ENCODE data around the gene CYP1A2.
A peak's percentile ranks its signal among the peaks of the same experiment; 100 is the strongest.

Gene CYP1A2, protein sequence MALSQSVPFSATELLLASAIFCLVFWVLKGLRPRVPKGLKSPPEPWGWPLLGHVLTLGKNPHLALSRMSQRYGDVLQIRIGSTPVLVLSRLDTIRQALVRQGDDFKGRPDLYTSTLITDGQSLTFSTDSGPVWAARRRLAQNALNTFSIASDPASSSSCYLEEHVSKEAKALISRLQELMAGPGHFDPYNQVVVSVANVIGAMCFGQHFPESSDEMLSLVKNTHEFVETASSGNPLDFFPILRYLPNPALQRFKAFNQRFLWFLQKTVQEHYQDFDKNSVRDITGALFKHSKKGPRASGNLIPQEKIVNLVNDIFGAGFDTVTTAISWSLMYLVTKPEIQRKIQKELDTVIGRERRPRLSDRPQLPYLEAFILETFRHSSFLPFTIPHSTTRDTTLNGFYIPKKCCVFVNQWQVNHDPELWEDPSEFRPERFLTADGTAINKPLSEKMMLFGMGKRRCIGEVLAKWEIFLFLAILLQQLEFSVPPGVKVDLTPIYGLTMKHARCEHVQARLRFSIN

GRCh38 chr15:74748322-74748946 lies at the start of gene CYP1A2:
TSS of gene CYP1A2 (plus strand) at chr15:74748845. CDS start at chr15:74749739, 894 bp downstream.
- Mint-ChIP-seq H3K36me3 (no peaks in the 10 kb centered on the region), H3K27ac (no peak within 1 kb of the TSS), H3K4me1 (no peaks in the 10 kb centered on the region), H3K4me3 (no peak within 1 kb of the TSS), H3K27me3 (no peaks in the 10 kb centered on the region), H3K9me3 (no peaks in the 10 kb centered on the region)
- no peak for ATAC-seq

DNA sequence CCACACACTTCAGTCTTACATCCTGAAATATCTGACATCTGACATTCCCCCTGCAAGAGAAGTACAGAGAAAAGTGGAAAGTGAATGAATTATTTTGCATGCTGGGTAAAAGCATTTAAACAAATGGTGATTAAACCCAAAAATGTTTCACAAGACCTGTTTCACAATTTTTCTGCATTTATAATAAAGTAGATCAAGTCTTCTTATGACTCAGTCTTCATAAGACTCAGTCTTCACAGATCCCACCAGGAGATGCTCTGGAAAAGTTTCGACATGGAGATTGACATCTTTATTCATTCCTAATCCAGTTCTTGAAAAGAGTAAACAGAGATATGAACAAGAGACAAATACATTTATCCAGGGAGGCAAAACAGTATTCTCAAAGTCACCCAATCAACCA lies 39.6 kb upstream of the CYP1A2 start:
- H3K36me3 Mint-ChIP-seq: no peaks in the 10 kb centered on the region
- no peak for ATAC-seq
- H3K4me1 Mint-ChIP-seq: no peaks in the 10 kb centered on the region
- H3K27me3 Mint-ChIP-seq: peaks cover 42% of the 10 kb centered on the region
- no peaks in the 10 kb centered on the region for H3K9me3 Mint-ChIP-seq
- no peak overlapping the region for H3K27ac Mint-ChIP-seq
- H3K4me3 Mint-ChIP-seq: no peak overlapping the region

GRCh38 chr15:74709892-74710291 lies 38.8 kb upstream of the CYP1A2 start:
- Mint-ChIP-seq H3K27ac (no peak overlapping the region), H3K4me1 (no peaks in the 10 kb centered on the region), H3K36me3 (no peaks in the 10 kb centered on the region), H3K27me3 (peaks cover 40% of the 10 kb centered on the region), H3K9me3 (no peaks in the 10 kb centered on the region), H3K4me3 (no peak overlapping the region)
- no peak for ATAC-seq

DNA sequence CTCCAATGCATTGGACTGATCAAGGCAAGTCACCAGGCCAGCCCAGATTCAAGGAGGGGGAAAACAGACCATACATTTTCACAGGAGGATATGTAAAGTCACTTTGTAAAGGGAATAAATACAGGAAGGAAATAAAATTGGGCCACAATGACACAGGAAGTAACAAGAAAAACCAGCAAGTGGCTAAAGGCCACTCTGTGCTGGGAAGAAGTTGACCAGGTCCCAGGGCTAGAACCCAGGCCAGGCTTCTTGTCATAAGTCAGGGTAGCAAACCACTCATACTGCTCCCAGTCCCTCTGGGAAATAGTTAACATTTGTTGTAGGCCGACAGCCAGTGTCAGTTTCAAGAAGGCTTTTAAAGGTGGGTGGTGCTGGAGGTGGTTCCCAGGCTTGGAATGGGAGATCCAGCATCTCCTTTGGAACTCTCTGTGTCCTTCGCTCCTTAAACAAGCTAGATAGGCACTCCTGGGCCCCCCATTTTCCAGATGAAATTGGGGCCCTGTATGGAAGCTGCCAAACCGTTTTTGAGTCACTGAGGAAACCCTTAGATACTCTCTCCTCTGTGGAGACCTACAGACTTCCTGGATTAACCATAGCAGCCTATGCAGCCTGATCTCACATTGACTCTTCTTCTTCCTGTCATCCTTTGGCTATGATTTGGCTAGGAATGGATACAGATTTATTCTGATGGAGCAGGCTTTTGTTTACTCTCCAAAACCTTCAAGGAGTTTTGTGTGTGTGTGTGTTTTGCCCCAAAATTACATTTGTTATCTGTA lies 38.1 kb upstream of the CYP1A2 start:
- Mint-ChIP-seq H3K27me3 (peaks cover 34% of the 10 kb centered on the region), H3K4me1 (no peaks in the 10 kb centered on the region), H3K36me3 (no peaks in the 10 kb centered on the region), H3K27ac (no peak overlapping the region), H3K9me3 (no peaks in the 10 kb centered on the region), H3K4me3 (no peak overlapping the region)
- ATAC-seq: no peak

GRCh38 chr15:74712311-74712710 lies 36.3 kb upstream of the CYP1A2 start:
- Mint-ChIP-seq H3K27ac (no peak overlapping the region), H3K27me3 (peaks cover 20% of the 10 kb centered on the region), H3K9me3 (no peaks in the 10 kb centered on the region), H3K4me1 (no peaks in the 10 kb centered on the region), H3K36me3 (no peaks in the 10 kb centered on the region), H3K4me3 (no peak overlapping the region)
- ATAC-seq: no peak

GRCh38 chr15:74716651-74717050 lies 32.0 kb upstream of the CYP1A2 start:
- Mint-ChIP-seq H3K9me3 (no peaks in the 10 kb centered on the region), H3K4me1 (no peaks in the 10 kb centered on the region), H3K27me3 (peaks cover 8% of the 10 kb centered on the region), H3K27ac (no peak overlapping the region), H3K36me3 (no peaks in the 10 kb centered on the region), H3K4me3 (no peak overlapping the region)
- no peak for ATAC-seq

DNA sequence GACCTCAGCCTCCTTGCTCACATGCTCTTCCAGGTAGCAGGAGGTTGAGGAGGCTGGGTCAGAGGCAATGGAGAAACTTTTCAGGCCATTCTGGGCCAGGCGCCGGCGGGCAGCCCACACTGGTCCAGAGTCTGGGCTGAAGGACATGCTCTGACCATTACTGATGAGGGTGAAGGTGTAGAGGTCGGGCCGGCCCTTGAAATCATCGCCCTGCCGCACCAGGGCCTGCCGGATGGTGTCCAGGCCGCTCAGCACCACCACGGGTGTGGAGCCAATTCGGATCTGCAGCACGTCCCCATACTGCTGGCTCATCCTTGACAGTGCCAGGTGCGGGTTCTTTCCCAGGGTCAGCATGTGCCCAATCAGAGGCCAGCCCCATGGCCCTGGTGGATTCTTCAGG lies 26.1 kb upstream of the CYP1A2 start:
- Mint-ChIP-seq H3K9me3 (no peaks in the 10 kb centered on the region), H3K4me3 (no peak overlapping the region), H3K27me3 (peaks cover 44% of the 10 kb centered on the region), H3K36me3 (no peaks in the 10 kb centered on the region), H3K27ac (no peak overlapping the region), H3K4me1 (peaks cover 16% of the 10 kb centered on the region)
- ATAC-seq: no peak

DNA sequence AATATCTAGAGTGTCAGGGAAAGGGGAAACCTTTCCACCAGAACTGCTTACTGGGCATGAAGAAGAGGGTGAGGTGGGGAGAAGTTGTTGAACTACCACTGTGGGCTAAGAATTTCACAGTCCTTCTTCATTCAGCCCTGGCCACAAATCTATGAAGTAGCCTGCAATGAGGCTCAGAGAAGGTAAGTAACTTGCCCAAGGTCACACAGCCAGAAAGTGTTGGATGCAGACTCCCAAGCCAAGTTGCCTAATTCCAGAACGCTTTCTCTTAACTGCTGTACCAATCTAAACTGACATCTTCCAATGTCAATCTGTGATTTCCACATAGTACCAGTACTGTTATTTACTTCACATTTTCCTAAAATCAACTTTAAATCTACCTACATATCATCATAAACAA lies 25.5 kb upstream of the CYP1A2 start:
- no peak for ATAC-seq
- Mint-ChIP-seq H3K27ac (no peak overlapping the region), H3K27me3 (peaks cover 49% of the 10 kb centered on the region), H3K9me3 (no peaks in the 10 kb centered on the region), H3K4me3 (no peak overlapping the region), H3K4me1 (peaks cover 16% of the 10 kb centered on the region), H3K36me3 (no peaks in the 10 kb centered on the region)

- H3K4me3 Mint-ChIP-seq: no peak overlapping the region
- peak overlapping the region; percentile 75 for H3K27ac Mint-ChIP-seq
- no peaks in the 10 kb centered on the region for H3K36me3 Mint-ChIP-seq
- peaks cover 49% of the 10 kb centered on the region for H3K27me3 Mint-ChIP-seq
- no peaks in the 10 kb centered on the region for H3K9me3 Mint-ChIP-seq
- peaks cover 16% of the 10 kb centered on the region for H3K4me1 Mint-ChIP-seq
- ATAC-seq: no peak
These were observed 24.8 kb upstream of the CYP1A2 start for GRCh38 chr15:74723754-74724334.

DNA sequence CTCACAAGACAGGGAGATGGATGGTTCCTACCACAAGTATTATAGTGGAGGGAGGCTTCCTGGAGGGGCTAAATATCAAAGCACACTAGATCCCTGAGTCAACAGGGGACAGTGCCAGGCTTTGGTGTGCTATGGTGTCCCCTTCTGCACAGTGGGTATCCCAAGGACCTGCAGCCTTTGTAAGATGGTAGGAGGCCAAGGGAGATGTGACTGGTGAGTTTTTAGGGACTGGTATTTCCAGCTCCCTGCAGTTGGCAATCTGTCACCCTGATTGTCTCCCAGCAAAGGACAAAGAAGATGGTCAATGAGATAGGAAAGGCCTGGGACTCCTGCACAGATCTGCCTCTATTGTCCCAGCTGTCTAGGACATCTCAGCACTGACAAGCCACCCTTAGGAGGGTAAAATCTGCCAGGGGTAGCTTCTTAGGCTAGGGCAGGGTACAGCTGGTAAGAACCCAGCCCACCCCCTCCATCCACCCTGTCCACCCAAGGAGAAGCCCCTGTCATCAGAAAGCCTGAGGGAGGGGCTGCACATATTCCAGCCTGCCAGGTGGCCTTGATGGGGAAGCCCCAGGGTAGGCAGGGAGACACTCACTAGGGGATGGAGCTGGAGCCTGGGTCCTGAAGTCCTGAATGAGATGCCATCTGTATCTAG lies 23.9 kb upstream of the CYP1A2 start:
- H3K36me3 Mint-ChIP-seq: no peaks in the 10 kb centered on the region
- H3K9me3 Mint-ChIP-seq: no peaks in the 10 kb centered on the region
- H3K4me1 Mint-ChIP-seq: peaks cover 16% of the 10 kb centered on the region
- no peak for ATAC-seq
- peaks cover 52% of the 10 kb centered on the region for H3K27me3 Mint-ChIP-seq
- peak overlapping the region; percentile 75 for H3K27ac Mint-ChIP-seq
- H3K4me3 Mint-ChIP-seq: peak overlapping the region; percentile 74

DNA sequence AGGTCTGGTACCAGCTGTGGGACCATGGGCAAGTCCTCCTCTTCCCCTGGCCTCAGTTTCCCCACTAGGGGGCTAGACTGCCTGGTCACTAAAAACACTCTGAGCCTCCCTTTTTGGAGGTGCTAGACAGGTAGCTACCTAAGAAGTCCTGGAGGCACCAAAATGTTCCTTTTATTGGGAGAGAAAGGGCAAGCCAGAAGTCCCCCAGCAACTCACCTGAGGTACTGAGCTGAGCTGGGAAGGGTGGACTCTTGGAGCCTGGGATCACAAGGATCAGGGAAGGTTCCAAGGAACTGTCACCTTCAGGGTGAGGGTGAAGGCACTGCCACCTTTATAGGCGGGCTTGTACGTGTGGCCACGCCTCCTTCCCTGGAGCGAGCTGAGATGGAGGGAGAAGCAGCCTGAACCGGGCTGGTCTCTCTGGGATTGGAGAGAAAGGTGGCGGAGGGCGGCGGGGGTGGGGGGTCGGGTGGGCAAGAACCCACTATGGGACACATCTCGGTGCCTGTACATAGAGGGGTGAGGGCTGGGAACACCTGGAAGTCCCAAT lies 23.3 kb upstream of the CYP1A2 start, which contains the start of gene CYP1A1:
TSS of gene CYP1A1 (minus strand) at position 304 of the 550 bp plus-strand sequence. CDS start 2,431 bp downstream, outside the sequence.
- H3K36me3 Mint-ChIP-seq: no peaks in the 10 kb centered on the region
- H3K4me3 Mint-ChIP-seq: peak within 1 kb of the TSS; percentile 74
- H3K27me3 Mint-ChIP-seq: peaks cover 57% of the 10 kb centered on the region
- H3K4me1 Mint-ChIP-seq: peaks cover 16% of the 10 kb centered on the region
- peak within 1 kb of the TSS; percentile 75 for H3K27ac Mint-ChIP-seq
- no peaks in the 10 kb centered on the region for H3K9me3 Mint-ChIP-seq
- ATAC-seq: peak; percentile 38

- Mint-ChIP-seq H3K27ac (peak overlapping the region; percentile 75), H3K4me3 (peak overlapping the region; percentile 74), H3K9me3 (no peaks in the 10 kb centered on the region), H3K4me1 (peaks cover 16% of the 10 kb centered on the region), H3K27me3 (peaks cover 58% of the 10 kb centered on the region), H3K36me3 (no peaks in the 10 kb centered on the region)
- peak; percentile 84 for ATAC-seq
These were observed 22.5 kb upstream of the CYP1A2 start for GRCh38 chr15:74725845-74726773.

- peak overlapping the region; percentile 75 for H3K27ac Mint-ChIP-seq
- H3K4me1 Mint-ChIP-seq: peaks cover 16% of the 10 kb centered on the region
- peak overlapping the region; percentile 74 for H3K4me3 Mint-ChIP-seq
- no peak for ATAC-seq
- H3K9me3 Mint-ChIP-seq: no peaks in the 10 kb centered on the region
- H3K36me3 Mint-ChIP-seq: no peaks in the 10 kb centered on the region
- peaks cover 65% of the 10 kb centered on the region for H3K27me3 Mint-ChIP-seq
These were observed 21.9 kb upstream of the CYP1A2 start for GRCh38 chr15:74726774-74727164.
